Measurements from ENCODE around the gene NSMCE1.
"Not testable (repeated sequence)": the region's sequence is repeated elsewhere in the genome, so short reads cannot be mapped to it uniquely, and the experiment has no call there.

Gene NSMCE1

DNA sequence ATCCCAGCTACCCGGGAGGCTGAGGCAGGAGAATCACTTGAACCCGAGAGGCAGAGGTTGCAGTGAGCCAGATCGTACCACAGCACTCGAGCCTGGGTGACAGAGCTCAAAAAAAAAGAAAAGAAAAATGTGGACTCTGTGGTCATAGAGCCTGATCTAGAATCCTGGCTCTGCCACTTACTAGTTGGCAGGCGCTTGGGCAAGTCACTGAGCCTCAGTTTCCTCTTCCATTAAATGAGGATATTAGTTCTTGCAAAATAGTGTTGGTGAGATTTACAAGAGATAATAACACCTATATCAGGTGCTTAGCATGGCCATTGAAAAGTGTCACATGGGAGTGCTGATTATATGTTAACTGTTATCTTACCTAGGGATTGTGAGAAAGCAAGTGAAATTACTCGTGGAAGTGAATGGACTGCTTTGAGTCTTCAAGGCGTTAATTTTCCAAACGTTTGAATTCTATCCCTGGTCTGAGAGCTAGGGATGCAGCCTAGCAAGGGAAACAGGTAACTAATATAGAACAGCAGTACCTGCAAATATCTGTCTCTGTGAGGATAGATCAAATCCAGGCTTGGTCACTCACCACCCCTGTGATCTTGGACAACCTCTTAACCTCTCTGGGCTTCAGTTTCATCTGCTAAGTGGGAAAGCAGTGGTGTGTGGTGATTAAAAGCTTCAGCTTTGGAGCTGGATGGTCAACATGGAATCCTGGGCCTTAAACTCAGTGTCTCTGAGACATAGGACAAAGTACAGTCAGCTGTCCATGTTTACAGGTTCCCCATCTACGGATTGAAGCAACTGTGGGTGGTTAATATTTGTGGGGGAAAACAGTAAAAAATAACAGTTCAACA, 953 bp upstream of the NSMCE1 start:
- peak overlapping the region; percentile 95 for H3K4me3 ChIP-seq (ENCODE audit: control insufficient read depth, low read depth, low read length)
- no peak for DNase-seq (ENCODE audit: low read depth)
- TF ChIP-seq, protein P1, sequence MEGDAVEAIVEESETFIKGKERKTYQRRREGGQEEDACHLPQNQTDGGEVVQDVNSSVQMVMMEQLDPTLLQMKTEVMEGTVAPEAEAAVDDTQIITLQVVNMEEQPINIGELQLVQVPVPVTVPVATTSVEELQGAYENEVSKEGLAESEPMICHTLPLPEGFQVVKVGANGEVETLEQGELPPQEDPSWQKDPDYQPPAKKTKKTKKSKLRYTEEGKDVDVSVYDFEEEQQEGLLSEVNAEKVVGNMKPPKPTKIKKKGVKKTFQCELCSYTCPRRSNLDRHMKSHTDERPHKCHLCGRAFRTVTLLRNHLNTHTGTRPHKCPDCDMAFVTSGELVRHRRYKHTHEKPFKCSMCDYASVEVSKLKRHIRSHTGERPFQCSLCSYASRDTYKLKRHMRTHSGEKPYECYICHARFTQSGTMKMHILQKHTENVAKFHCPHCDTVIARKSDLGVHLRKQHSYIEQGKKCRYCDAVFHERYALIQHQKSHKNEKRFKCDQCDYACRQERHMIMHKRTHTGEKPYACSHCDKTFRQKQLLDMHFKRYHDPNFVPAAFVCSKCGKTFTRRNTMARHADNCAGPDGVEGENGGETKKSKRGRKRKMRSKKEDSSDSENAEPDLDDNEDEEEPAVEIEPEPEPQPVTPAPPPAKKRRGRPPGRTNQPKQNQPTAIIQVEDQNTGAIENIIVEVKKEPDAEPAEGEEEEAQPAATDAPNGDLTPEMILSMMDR (conservative IDR thresholded peaks at IDR 0.05; ENCODE audit: control insufficient read depth, insufficient read depth, low read depth, low read length) = no peak

DNA sequence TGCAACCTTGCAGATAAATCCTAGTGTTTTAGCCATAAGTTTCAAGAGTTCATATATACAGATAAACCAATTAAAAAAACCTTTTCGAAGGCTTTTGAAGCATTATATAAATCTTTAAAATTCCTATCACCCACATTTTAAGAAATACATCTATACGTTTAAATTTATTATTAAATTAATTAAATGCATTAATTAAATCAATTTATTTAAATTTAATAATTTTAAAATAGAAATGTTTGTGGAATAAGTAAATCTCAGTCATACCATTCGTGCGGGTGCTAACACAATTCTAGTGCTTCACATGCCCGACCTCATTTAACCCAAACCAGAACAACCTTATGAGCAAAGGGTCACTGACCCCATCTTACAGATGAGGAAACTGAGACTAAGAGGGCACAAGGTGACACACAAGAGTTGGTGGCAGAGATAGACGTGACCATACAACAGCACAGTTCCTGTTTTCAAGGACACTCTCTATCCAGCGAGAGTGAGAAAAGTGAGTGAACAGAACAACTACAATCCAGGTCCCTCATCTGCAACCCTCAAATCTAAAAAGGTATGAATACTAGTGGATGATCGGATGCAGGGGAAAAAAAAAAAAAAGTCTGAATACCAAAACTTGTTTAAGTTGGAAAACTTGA, 1.4 kb downstream of the NSMCE1 start:
- no peak for DNase-seq (ENCODE audit: low read depth)
- TF ChIP-seq, protein P1 (conservative IDR thresholded peaks at IDR 0.05; ENCODE audit: control insufficient read depth, insufficient read depth, low read depth, low read length) = no peak
- no peak overlapping the region for H3K4me3 ChIP-seq (ENCODE audit: control insufficient read depth, low read depth, low read length)

DNA sequence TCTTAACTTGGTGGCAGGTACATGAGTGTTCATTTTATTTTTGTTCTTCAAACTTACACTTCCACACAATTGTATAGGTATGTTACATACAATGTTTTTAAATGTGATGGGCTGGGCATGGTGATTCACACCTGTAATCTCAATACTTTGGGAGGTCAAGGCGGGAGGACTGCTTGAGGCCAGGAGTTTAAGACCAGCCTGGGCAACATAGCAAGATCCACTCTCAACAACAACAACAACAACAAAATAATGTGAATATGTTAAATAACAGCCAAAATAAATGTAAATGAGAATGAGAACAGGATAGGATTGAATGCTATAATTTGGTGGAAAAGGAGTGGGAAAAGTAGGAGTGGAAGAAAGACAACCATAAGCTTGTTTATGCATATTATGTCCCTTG, 2.6 kb downstream of the NSMCE1 start:
- DNase-seq (ENCODE audit: low read depth) = no peak
- H3K4me3 ChIP-seq (ENCODE audit: control insufficient read depth, low read depth, low read length) = no peak overlapping the region
- TF ChIP-seq, protein P1 (conservative IDR thresholded peaks at IDR 0.05; ENCODE audit: control insufficient read depth, insufficient read depth, low read depth, low read length) = no peak

- H3K4me3 ChIP-seq (ENCODE audit: control insufficient read depth, low read depth, low read length) = no peak overlapping the region
- TF ChIP-seq, protein P1 (conservative IDR thresholded peaks at IDR 0.05; ENCODE audit: control insufficient read depth, insufficient read depth, low read depth, low read length) = no peak
- DNase-seq (ENCODE audit: low read depth) = peak; percentile 78
These were observed 4.4 kb downstream of the NSMCE1 start for GRCh38 chr16:27264151-27264550.

DNA sequence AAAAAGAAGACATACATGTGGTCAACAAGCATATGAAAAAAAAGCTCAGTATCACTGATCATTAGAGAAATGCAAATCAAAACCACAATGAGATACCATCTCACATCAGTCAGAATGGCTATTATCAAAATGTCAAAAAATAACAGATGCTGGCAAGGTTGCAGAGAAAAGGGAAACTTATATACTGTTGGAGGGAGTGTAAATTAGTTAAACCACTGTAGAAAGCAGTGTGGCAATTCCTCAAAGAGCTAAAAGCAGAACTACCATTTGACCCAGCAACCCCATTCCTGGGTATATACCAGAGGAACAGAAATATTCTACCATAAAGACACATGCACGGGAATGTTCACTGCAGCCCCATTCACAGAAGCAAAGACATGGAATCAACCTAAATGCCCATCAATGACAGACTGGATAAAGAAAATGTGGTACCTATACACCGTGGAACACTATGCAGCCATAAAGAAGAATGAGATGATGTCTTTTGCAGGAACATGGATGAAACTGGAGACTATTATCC, 5.6 kb downstream of the NSMCE1 start:
- not testable (repeated sequence) for H3K4me3 ChIP-seq (ENCODE audit: control insufficient read depth, low read depth, low read length); DNase-seq (ENCODE audit: low read depth)

GRCh38 chr16:27259710-27260109, 8.9 kb downstream of the NSMCE1 start:
- H3K4me3 ChIP-seq (ENCODE audit: control insufficient read depth, low read depth, low read length) = no peak overlapping the region
- DNase-seq (ENCODE audit: low read depth) = no peak
- TF ChIP-seq, protein P1 (conservative IDR thresholded peaks at IDR 0.05; ENCODE audit: control insufficient read depth, insufficient read depth, low read depth, low read length) = no peak

DNA sequence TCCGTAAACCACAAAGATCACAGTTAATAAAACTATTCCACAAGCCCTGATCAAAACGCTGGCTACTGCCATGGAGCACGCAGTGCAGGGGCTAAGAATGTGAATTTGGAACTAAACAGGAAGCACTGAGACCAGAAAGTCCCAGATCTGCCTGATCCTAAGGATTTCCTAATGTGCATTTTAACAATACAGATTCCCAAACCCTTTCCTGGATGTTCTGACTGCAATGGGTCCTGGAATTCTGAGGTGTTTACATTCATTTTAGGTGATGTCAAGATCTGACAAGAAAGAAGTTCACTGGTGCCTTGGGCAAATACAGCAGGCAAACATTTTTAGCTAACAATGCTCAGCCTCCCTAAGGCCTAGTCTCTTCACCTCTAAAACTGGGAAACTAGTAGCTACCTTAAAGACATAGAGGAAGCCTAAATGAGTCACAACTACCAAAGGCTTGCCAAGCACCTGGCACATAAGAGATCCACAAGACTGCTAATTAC, 10.3 kb downstream of the NSMCE1 start:
- TF ChIP-seq, protein P1 (conservative IDR thresholded peaks at IDR 0.05; ENCODE audit: control insufficient read depth, insufficient read depth, low read depth, low read length) = no peak
- DNase-seq (ENCODE audit: low read depth) = no peak
- H3K4me3 ChIP-seq (ENCODE audit: control insufficient read depth, low read depth, low read length) = no peak overlapping the region

Measured in fibroblast of mammary gland (primary cell).